HEK293 (cell line): Measurements from ENCODE around the gene CRYBG1.

Source experiments
- CTCF ChIA-PET: fragments of 350-600 bp; formaldehyde crosslinking; extraction: SDS; loops from one replicate; lab custom pipeline; 2021; ENCODE audit warnings: antibody characterized with exemption; lab: Yijun Ruan, JAX
- POLR2A ChIA-PET: fragments of 300-600 bp; formaldehyde crosslinking; extraction: SDS; loops from one replicate; lab custom pipeline; 2020; ENCODE audit warnings: antibody characterized with exemption, inconsistent platforms; lab: Yijun Ruan, JAX
- H3K27ac ChIP-seq: fragments of 200-500 bp; sonication (Bioruptor generic); 2 replicates; pipeline ENCODE4 v1.5.1; 2014; ENCODE audit warnings: low read depth, low read length, control low read depth, inconsistent platforms; ENCODE audit errors: extremely low read depth
- H3K36me3 ChIP-seq, 2 experiments: fragments of 200-500 bp in 1 of 2; sonication (Bioruptor generic) in 1 of 2; 1 replicate in 1 of 2; 2 replicates in 1 of 2; pipeline ENCODE4 v1.5.1; 2014 to 2017; ENCODE audit warnings: inconsistent platforms in 2 of 2, low read length in 2 of 2; ENCODE audit not compliant: control insufficient read depth in 2 of 2, insufficient read depth in 1 of 2
- H3K4me1 ChIP-seq: fragments of 200-500 bp; sonication (Bioruptor generic); 2 replicates; pipeline ENCODE4 v1.5.1; 2014; ENCODE audit warnings: mild to moderate bottlenecking, low read length, inconsistent platforms; ENCODE audit not compliant: control insufficient read depth, insufficient read depth
- H3K4me3 ChIP-seq: 2 replicates; pipeline ENCODE4 v1.5.1; 2011; ENCODE audit warnings: low read depth, mild to moderate bottlenecking, control low read depth, low read length, moderate library complexity
- H3K9me3 ChIP-seq: fragments of 200-500 bp; sonication (Bioruptor generic); 2 replicates; pipeline ENCODE4 v1.5.1; 2014; ENCODE audit warnings: low read depth, low read length, inconsistent platforms; ENCODE audit not compliant: control insufficient read depth, insufficient read depth
- BCL11A ChIP-seq: fragments of 450-650 bp; formaldehyde crosslinking; IDR thresholded peaks from 2 replicates; pipeline ENCODE4 v1.5.1; 2016; ENCODE audit warnings: low read depth, missing biosample characterization, missing genetic modification characterization
- BCL11B ChIP-seq: fragments of 450-650 bp; formaldehyde crosslinking; IDR thresholded peaks from 2 replicates; pipeline ENCODE4 v1.5.1; 2016; ENCODE audit warnings: low read depth, missing biosample characterization, missing genetic modification characterization
- EGR2 ChIP-seq: fragments of 450-650 bp; formaldehyde crosslinking; IDR thresholded peaks from 2 replicates; pipeline ENCODE4 v1.5.1; 2016; ENCODE audit warnings: low read depth, missing biosample characterization, missing genetic modification characterization
- HOXC10 ChIP-seq: sonication (generic); formaldehyde crosslinking; IDR thresholded peaks from 2 replicates; pipeline ENCODE4 v1.8.1; 2023; ENCODE audit warnings: mild to moderate bottlenecking, missing genetic modification reagents
- KLF1 ChIP-seq: fragments of 450-650 bp; formaldehyde crosslinking; IDR thresholded peaks from 2 replicates; pipeline ENCODE4 v1.5.1; 2016; ENCODE audit warnings: missing biosample characterization, missing genetic modification characterization
- SP2 ChIP-seq: fragments of 450-650 bp; formaldehyde crosslinking; IDR thresholded peaks from 2 replicates; pipeline ENCODE4 v1.5.1; 2016; ENCODE audit warnings: missing biosample characterization, missing genetic modification characterization
- SP7 ChIP-seq: fragments of 450-650 bp; formaldehyde crosslinking; IDR thresholded peaks from 2 replicates; pipeline ENCODE4 v1.5.1; 2016; ENCODE audit warnings: missing biosample characterization, missing genetic modification characterization
- TRIM28 ChIP-seq: IDR thresholded peaks from 2 replicates; pipeline ENCODE4 v1.6.1; 2011; ENCODE audit warnings: low read length, control low read depth, borderline replicate concordance
- ZBTB48 ChIP-seq: fragments of 450-650 bp; formaldehyde crosslinking; IDR thresholded peaks from 2 replicates; pipeline ENCODE4 v1.5.1; 2016; ENCODE audit warnings: missing biosample characterization, missing genetic modification characterization
- ZNF133 ChIP-seq: fragments of 450-650 bp; formaldehyde crosslinking; IDR thresholded peaks from 2 replicates; pipeline ENCODE4 v1.5.1; 2016; ENCODE audit warnings: missing biosample characterization, missing genetic modification characterization
- ZNF16 ChIP-seq: fragments of 450-650 bp; formaldehyde crosslinking; IDR thresholded peaks from 2 replicates; pipeline ENCODE4 v1.5.1; 2016; ENCODE audit warnings: low read depth, missing biosample characterization, missing genetic modification characterization
- ZNF341 ChIP-seq: fragments of 450-650 bp; formaldehyde crosslinking; IDR thresholded peaks from 2 replicates; pipeline ENCODE4; 2016; ENCODE audit warnings: low read depth, missing biosample characterization, missing genetic modification characterization
- ZNF366 ChIP-seq: fragments of 450-650 bp; formaldehyde crosslinking; conservative IDR thresholded peaks from 2 replicates; pipeline ENCODE4 v1.5.1; 2016; ENCODE audit warnings: missing biosample characterization, missing genetic modification characterization
- ZNF391 ChIP-seq: fragments of 450-650 bp; formaldehyde crosslinking; IDR thresholded peaks from 2 replicates; pipeline ENCODE4 v1.5.1; 2016; ENCODE audit warnings: low read depth, missing biosample characterization, missing genetic modification characterization, borderline replicate concordance
- ZNF473 ChIP-seq: fragments of 450-650 bp; formaldehyde crosslinking; IDR thresholded peaks from 2 replicates; pipeline ENCODE4 v1.5.1; 2017; ENCODE audit warnings: missing biosample characterization, missing genetic modification characterization
- ZNF544 ChIP-seq: fragments of 450-650 bp; formaldehyde crosslinking; IDR thresholded peaks from 2 replicates; pipeline ENCODE4 v1.5.0; 2017; ENCODE audit warnings: missing biosample characterization, missing genetic modification characterization
- ZNF600 ChIP-seq: fragments of 450-650 bp; formaldehyde crosslinking; IDR thresholded peaks from 2 replicates; pipeline ENCODE4 v1.5.1; 2016; ENCODE audit warnings: missing biosample characterization, missing genetic modification characterization
- ZNF747 ChIP-seq: fragments of 450-650 bp; formaldehyde crosslinking; IDR thresholded peaks from 2 replicates; pipeline ENCODE4 v1.5.1; 2016; ENCODE audit warnings: missing biosample characterization, missing genetic modification characterization
- ZNF837 ChIP-seq: fragments of 450-650 bp; formaldehyde crosslinking; IDR thresholded peaks from 2 replicates; pipeline ENCODE4 v1.5.1; 2016; ENCODE audit warnings: missing biosample characterization, missing genetic modification characterization
- ZSCAN16 ChIP-seq: fragments of 450-650 bp; formaldehyde crosslinking; IDR thresholded peaks from 2 replicates; pipeline ENCODE4 v1.5.1; 2016; ENCODE audit warnings: missing biosample characterization, missing genetic modification characterization
- ZSCAN30 ChIP-seq: fragments of 450-650 bp; IDR thresholded peaks from 2 replicates; pipeline ENCODE4 v1.5.1; 2018; ENCODE audit warnings: missing biosample characterization, mild to moderate bottlenecking, missing genetic modification characterization, moderate library complexity
- TF ChIP-seq, protein P1 (sequence below): fragments of 450-650 bp; formaldehyde crosslinking; IDR thresholded peaks from 2 replicates; pipeline ENCODE4 v1.5.1; 2016; ENCODE audit warnings: missing biosample characterization, missing genetic modification characterization
- TF ChIP-seq, protein P2 (sequence below): fragments of 450-650 bp; formaldehyde crosslinking; IDR thresholded peaks from 2 replicates; pipeline ENCODE4 v1.5.1; 2017; ENCODE audit warnings: missing biosample characterization, missing genetic modification characterization
- TF ChIP-seq, protein P3 (sequence below): fragments of 450-650 bp; formaldehyde crosslinking; IDR thresholded peaks from 2 replicates; pipeline ENCODE4 v1.5.1; 2016; ENCODE audit warnings: missing biosample characterization, missing genetic modification characterization, borderline replicate concordance
- TF ChIP-seq, protein P4 (sequence below): fragments of 450-650 bp; formaldehyde crosslinking; IDR thresholded peaks from 2 replicates; pipeline ENCODE4 v1.5.1; 2016; ENCODE audit warnings: missing biosample characterization, missing genetic modification characterization

The CRYBG1 gene

DNA sequence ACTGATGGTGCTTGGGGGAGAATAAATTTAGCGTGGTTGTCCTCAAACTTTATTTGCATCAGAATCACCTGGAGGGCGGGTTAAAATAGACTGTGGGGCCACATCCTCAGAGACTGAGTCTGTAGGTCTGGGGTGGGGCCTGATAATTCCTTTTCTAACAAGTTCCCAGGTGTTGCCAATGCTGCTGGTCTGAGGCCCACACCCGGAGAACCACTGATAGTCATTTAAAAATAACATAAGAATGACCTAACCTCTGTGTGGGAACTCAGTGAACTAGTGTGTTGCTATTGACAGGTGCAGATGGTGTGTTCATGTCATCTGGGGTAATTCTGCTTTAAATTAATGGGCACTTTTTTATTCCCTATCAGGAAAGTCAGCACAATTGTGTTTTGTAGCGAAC, 204.0 kb downstream of the CRYBG1 start:
- no peaks in the 10 kb centered on the region for H3K9me3 ChIP-seq
- H3K4me3 ChIP-seq, result no peak overlapping the region
- H3K27ac ChIP-seq, result no peak overlapping the region
- no peaks in the 10 kb centered on the region for H3K4me1 ChIP-seq
- no peaks in the 10 kb centered on the region for H3K36me3 ChIP-seq
- CTCF ChIA-PET, result interaction anchor here (0.6 to 6.9 kb wide), 4 partner anchors 119 to 433 kb away, joined by 4 to 291 read pairs (median 78); partner anchors contain the start of gene CRYBG1
- no peak for TF ChIP-seq KLF1
- TF ChIP-seq, protein P1, sequence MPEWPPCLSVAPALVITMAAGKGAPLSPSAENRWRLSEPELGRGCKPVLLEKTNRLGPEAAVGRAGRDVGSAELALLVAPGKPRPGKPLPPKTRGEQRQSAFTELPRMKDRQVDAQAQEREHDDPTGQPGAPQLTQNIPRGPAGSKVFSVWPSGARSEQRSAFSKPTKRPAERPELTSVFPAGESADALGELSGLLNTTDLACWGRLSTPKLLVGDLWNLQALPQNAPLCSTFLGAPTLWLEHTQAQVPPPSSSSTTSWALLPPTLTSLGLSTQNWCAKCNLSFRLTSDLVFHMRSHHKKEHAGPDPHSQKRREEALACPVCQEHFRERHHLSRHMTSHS (tag by site-specific recombination), result no peak
- no peak for TF ChIP-seq TRIM28
- no peak for TF ChIP-seq ZNF544 (tag by site-specific recombination)
- TF ChIP-seq HOXC10 (CRISPR knock-in tag), result no peak
- no peak for TF ChIP-seq ZSCAN30
- TF ChIP-seq ZSCAN16 (tag by site-specific recombination), result no peak
- TF ChIP-seq ZNF473, result no peak
- POLR2A ChIA-PET, result no interaction called here

DNA sequence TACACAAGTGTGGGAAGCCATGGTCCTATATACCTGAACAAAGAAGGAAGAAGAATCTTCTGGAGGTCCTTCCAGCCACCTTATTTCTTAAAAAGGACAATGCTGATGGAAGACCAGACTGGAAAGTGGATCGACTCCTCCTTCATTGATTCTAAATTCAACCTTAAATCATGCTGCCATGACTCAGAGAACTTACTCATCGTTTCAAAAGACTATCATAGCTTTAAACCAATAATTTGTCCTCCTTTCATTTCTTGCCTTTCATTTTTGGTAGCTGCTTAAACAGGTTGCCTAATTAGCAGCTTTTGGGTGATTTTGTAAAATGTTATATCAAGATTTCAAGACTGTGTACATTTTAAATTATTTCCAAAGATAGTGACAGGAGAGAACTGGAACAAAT, 208.0 kb downstream of the CRYBG1 start:
- POLR2A ChIA-PET, result no interaction called here
- peaks cover 0 to 23% of the 10 kb centered on the region in 2 experiments; a peak in 2 of 3 replicates for H3K36me3 ChIP-seq
- CTCF ChIA-PET, result interaction anchor here (0.6 to 6.8 kb wide), 6 partner anchors 122 to 411 kb away, joined by 3 to 151 read pairs (median 4); no protein-coding TSS in a partner anchor

DNA sequence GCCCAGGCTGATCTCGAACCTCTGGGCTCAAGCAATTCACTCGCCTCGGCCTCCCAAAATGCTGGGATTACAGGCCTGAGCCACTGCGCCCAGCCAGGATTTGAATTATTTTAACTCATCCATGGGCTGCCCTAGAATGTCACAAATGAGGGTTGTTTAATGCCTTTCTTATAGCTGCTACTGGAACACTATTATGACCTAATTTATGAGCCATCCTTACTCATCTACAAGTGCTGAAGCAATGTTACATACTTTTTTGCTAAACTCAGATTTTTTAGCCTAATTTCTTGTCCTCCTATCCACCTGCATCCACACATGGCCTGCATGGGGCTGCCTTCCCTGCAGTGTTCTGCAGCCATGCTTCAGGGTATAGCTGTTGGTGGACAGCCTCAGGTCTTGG, 208.9 kb downstream of the CRYBG1 start:
- H3K27ac ChIP-seq, result no peak overlapping the region
- H3K4me1 ChIP-seq, result no peaks in the 10 kb centered on the region
- CTCF ChIA-PET, result interaction anchor here (0.6 to 3.3 kb wide), 8 partner anchors 60 to 410 kb away, joined by 3 to 29 read pairs (median 4); no protein-coding TSS in a partner anchor
- no peak overlapping the region for H3K4me3 ChIP-seq
- peaks cover 0 to 26% of the 10 kb centered on the region in 2 experiments; a peak in 2 of 3 replicates for H3K36me3 ChIP-seq
- POLR2A ChIA-PET, result no interaction called here
- H3K9me3 ChIP-seq, result no peaks in the 10 kb centered on the region
- no peak for TF ChIP-seq ZNF747 (tag by site-specific recombination)
- no peak for TF ChIP-seq ZNF391
- TF ChIP-seq KLF1, result no peak
- no peak for TF ChIP-seq BCL11B (tag by site-specific recombination)
- TF ChIP-seq, protein P2, sequence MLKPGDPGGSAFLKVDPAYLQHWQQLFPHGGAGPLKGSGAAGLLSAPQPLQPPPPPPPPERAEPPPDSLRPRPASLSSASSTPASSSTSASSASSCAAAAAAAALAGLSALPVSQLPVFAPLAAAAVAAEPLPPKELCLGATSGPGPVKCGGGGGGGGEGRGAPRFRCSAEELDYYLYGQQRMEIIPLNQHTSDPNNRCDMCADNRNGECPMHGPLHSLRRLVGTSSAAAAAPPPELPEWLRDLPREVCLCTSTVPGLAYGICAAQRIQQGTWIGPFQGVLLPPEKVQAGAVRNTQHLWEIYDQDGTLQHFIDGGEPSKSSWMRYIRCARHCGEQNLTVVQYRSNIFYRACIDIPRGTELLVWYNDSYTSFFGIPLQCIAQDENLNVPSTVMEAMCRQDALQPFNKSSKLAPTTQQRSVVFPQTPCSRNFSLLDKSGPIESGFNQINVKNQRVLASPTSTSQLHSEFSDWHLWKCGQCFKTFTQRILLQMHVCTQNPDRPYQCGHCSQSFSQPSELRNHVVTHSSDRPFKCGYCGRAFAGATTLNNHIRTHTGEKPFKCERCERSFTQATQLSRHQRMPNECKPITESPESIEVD (tag by site-specific recombination), result no peak
- TF ChIP-seq ZNF133, result no peak
- TF ChIP-seq ZNF16 (tag by site-specific recombination), result no peak
- TF ChIP-seq SP7 (tag by site-specific recombination), result no peak
- TF ChIP-seq, protein P3, sequence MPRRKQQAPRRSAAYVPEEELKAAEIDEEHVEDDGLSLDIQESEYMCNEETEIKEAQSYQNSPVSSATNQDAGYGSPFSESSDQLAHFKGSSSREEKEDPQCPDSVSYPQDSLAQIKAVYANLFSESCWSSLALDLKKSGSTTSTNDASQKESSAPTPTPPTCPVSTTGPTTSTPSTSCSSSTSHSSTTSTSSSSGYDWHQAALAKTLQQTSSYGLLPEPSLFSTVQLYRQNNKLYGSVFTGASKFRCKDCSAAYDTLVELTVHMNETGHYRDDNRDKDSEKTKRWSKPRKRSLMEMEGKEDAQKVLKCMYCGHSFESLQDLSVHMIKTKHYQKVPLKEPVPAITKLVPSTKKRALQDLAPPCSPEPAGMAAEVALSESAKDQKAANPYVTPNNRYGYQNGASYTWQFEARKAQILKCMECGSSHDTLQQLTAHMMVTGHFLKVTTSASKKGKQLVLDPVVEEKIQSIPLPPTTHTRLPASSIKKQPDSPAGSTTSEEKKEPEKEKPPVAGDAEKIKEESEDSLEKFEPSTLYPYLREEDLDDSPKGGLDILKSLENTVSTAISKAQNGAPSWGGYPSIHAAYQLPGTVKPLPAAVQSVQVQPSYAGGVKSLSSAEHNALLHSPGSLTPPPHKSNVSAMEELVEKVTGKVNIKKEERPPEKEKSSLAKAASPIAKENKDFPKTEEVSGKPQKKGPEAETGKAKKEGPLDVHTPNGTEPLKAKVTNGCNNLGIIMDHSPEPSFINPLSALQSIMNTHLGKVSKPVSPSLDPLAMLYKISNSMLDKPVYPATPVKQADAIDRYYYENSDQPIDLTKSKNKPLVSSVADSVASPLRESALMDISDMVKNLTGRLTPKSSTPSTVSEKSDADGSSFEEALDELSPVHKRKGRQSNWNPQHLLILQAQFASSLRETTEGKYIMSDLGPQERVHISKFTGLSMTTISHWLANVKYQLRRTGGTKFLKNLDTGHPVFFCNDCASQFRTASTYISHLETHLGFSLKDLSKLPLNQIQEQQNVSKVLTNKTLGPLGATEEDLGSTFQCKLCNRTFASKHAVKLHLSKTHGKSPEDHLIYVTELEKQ (tag by site-specific recombination), result no peak
- no peak for TF ChIP-seq ZBTB48 (tag by site-specific recombination)
- no peak for TF ChIP-seq EGR2
- TF ChIP-seq ZNF366 (tag by site-specific recombination), result no peak
- TF ChIP-seq ZNF600 (tag by site-specific recombination), result no peak

More for the DNA sequence above, 208.0 kb downstream of the CRYBG1 start:
- Histone ChIP-seq H3K4me1 (no peaks in the 10 kb centered on the region), H3K4me3 (no peak overlapping the region), H3K9me3 (no peaks in the 10 kb centered on the region)
- TF ChIP-seq BCL11A (tag by site-specific recombination), result no peak
- TF ChIP-seq ZNF341 (tag by site-specific recombination), result no peak
- no peak for TF ChIP-seq ZNF837 (tag by site-specific recombination)
- TF ChIP-seq, protein P4, sequence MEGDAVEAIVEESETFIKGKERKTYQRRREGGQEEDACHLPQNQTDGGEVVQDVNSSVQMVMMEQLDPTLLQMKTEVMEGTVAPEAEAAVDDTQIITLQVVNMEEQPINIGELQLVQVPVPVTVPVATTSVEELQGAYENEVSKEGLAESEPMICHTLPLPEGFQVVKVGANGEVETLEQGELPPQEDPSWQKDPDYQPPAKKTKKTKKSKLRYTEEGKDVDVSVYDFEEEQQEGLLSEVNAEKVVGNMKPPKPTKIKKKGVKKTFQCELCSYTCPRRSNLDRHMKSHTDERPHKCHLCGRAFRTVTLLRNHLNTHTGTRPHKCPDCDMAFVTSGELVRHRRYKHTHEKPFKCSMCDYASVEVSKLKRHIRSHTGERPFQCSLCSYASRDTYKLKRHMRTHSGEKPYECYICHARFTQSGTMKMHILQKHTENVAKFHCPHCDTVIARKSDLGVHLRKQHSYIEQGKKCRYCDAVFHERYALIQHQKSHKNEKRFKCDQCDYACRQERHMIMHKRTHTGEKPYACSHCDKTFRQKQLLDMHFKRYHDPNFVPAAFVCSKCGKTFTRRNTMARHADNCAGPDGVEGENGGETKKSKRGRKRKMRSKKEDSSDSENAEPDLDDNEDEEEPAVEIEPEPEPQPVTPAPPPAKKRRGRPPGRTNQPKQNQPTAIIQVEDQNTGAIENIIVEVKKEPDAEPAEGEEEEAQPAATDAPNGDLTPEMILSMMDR (tag by site-specific recombination), result no peak
- no peak for TF ChIP-seq SP2 (tag by site-specific recombination)
- TF ChIP-seq, all 188 proteins: peak for 0
- no peak overlapping the region for H3K27ac ChIP-seq
